ENCODE results near the gene TCEA3. TPM values are rescaled to one million over a fixed set of nuclear protein-coding genes. Genes with fewer than 3 reads are reported as not detected.
A peak's percentile ranks its signal among the peaks of the same experiment; 100 is the strongest.
"Not testable (repeated sequence)": the region's sequence is repeated elsewhere in the genome, so short reads cannot be mapped to it uniquely, and the experiment has no call there.

The TCEA3 gene
- total RNA-seq, 2 donors from 2014 or later, result 128 to 133 TPM

DNA sequence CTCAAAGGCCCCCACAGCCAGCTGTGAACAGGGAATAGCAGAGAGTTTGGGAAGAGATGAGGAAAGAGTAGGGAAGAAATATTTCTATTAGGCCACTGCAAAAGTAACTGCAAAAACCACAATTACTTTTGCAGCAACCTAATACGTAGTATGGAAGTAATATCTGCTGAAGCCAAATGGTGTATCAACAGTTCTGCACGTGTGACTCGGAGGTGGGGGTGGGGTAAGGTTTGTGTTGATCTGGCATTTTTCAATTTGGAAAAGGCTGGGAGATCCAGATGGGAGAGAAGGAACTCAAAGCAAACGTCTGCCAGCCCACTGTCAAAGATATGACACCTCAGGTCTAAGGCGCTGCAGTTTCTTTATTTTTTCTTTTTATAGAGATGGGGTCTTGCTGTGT, 43.8 kb downstream of the TCEA3 start:
- Histone ChIP-seq H3K27ac (no peak overlapping the region), H3K9ac (ENCODE audit: low read depth in 2 of 2, low read length in 2 of 2) (no peak overlapping the region), H3K36me3 (no peaks in the 10 kb centered on the region), H3K9me3 (no peaks in the 10 kb centered on the region), H3K4me1 (no peaks in the 10 kb centered on the region), H3K4me3 (no peak overlapping the region), H3K27me3 (no peaks in the 10 kb centered on the region)
- no peak for DNase-seq
- TF ChIP-seq, protein P1, sequence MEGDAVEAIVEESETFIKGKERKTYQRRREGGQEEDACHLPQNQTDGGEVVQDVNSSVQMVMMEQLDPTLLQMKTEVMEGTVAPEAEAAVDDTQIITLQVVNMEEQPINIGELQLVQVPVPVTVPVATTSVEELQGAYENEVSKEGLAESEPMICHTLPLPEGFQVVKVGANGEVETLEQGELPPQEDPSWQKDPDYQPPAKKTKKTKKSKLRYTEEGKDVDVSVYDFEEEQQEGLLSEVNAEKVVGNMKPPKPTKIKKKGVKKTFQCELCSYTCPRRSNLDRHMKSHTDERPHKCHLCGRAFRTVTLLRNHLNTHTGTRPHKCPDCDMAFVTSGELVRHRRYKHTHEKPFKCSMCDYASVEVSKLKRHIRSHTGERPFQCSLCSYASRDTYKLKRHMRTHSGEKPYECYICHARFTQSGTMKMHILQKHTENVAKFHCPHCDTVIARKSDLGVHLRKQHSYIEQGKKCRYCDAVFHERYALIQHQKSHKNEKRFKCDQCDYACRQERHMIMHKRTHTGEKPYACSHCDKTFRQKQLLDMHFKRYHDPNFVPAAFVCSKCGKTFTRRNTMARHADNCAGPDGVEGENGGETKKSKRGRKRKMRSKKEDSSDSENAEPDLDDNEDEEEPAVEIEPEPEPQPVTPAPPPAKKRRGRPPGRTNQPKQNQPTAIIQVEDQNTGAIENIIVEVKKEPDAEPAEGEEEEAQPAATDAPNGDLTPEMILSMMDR (IDR thresholded peaks at IDR 0.05), result no peak
- intact Hi-C loops (cut with DNase I), result no loop called here

DNA sequence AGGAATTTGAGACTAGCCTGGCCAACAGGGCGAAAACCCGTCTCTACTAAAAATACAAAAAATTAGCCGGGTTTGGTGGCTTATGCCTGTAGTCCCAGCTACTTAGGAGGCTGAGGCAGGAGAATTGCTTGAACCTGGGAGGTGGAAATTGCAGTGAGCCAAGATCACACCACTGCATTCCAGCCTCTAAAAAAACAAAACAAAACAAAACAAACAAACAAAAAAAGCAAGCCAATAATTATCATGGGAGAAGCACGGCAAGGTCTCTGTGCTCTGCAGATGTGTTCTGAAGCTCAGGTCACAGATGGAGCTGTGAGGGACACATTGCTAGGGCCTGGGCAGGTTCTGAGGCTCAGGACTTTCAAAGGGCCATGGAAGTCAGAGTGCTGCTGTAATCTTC, 44.3 kb downstream of the TCEA3 start:
- H3K4me3 ChIP-seq; H3K4me1 ChIP-seq; H3K9ac ChIP-seq (ENCODE audit: low read depth in 2 of 2, low read length in 2 of 2); DNase-seq; H3K9me3 ChIP-seq; H3K36me3 ChIP-seq; H3K27ac ChIP-seq; intact Hi-C loops (cut with DNase I); H3K27me3 ChIP-seq: not testable (repeated sequence)

- no peak for DNase-seq
- intact Hi-C loops (cut with DNase I), result no loop called here
- H3K36me3 ChIP-seq, result no peaks in the 10 kb centered on the region
- TF ChIP-seq, protein P1 (IDR thresholded peaks at IDR 0.05), result no peak
- no peaks in the 10 kb centered on the region for H3K9me3 ChIP-seq
- H3K9ac ChIP-seq (ENCODE audit: low read depth in 2 of 2, low read length in 2 of 2), result peak overlapping the region in 1 of 2 donors; percentile 26
- no peaks in the 10 kb centered on the region for H3K4me1 ChIP-seq
- no peaks in the 10 kb centered on the region for H3K27me3 ChIP-seq
- no peak overlapping the region for H3K4me3 ChIP-seq
- peak overlapping the region; percentile 47 for H3K27ac ChIP-seq
Measured at GRCh38 chr1:23376890-23377811, 47.4 kb downstream of the TCEA3 start.

DNA sequence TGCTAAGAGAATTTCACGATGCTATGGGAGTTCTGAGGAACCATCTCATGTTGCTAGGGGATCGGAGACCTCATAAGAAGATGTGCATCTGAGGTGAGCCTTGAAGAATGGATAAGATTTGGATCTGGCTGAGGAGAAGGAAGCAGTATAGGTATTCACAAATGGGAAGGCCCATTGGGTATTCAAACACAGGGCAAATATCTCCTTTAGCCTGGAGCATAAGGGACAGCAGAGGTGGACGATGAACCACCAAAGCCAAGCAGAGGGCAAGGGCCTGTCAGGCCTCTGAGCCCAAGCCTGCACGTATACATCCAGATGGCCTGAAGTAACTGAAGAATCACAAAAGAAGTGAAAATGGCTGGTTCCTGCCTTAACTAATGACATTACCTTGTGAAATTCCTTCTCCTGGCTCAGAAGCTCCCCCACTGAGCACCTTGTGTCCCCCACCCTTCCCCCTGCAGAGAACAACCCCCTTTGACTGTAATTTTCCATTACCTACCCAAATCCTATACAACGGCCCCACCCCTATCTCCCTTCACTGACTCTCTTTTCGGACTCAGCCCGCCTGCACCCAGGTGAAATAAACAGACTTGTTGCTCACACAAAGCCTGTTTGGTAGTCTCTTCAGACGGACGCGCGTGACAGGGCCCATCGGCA, 50.3 kb downstream of the TCEA3 start:
- intact Hi-C loops (cut with DNase I); H3K4me3 ChIP-seq; H3K36me3 ChIP-seq; H3K27me3 ChIP-seq; H3K9ac ChIP-seq (ENCODE audit: low read depth in 2 of 2, low read length in 2 of 2); DNase-seq; H3K9me3 ChIP-seq; H3K27ac ChIP-seq: not testable (repeated sequence)
- H3K4me1 ChIP-seq, result peaks cover 11% of the 10 kb centered on the region

GRCh38 chr1:23371987-23372880, 52.3 kb downstream of the TCEA3 start:
- no peak for DNase-seq
- no peak overlapping the region for H3K9ac ChIP-seq (ENCODE audit: low read depth in 2 of 2, low read length in 2 of 2)
- H3K9me3 ChIP-seq, result no peaks in the 10 kb centered on the region
- TF ChIP-seq, protein P1 (IDR thresholded peaks at IDR 0.05), result no peak
- no peaks in the 10 kb centered on the region for H3K36me3 ChIP-seq
- intact Hi-C loops (cut with DNase I), result no loop called here
- H3K4me1 ChIP-seq, result peaks cover 12% of the 10 kb centered on the region
- no peak overlapping the region for H3K4me3 ChIP-seq
- H3K27ac ChIP-seq, result no peak overlapping the region
- H3K27me3 ChIP-seq, result no peaks in the 10 kb centered on the region

Data from colonic mucosa (tissue), 4 donors.